ENCODE data around the gene KRTAP9-2.

DNA sequence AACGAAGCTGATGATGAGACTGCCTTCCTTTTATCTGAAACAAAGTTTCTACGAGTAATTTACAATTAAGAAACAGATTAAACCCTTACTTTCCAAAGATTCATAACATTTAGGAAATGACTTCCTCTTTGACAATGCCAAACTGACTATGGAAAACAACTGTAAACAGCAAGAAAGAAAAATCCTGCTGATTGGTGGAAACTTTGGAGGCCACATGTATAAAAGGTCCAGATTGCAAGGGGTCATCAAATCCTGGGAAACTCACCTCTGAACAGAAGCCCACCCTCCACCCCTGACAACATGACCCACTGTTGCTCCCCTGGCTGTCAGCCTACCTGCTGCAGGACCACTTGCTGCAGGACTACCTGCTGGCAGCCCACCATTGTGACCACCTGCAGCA, 38.6 kb downstream of the KRTAP9-2 start, which contains the start of gene KRTAP9-6:
- TF ChIP-seq, protein P1, sequence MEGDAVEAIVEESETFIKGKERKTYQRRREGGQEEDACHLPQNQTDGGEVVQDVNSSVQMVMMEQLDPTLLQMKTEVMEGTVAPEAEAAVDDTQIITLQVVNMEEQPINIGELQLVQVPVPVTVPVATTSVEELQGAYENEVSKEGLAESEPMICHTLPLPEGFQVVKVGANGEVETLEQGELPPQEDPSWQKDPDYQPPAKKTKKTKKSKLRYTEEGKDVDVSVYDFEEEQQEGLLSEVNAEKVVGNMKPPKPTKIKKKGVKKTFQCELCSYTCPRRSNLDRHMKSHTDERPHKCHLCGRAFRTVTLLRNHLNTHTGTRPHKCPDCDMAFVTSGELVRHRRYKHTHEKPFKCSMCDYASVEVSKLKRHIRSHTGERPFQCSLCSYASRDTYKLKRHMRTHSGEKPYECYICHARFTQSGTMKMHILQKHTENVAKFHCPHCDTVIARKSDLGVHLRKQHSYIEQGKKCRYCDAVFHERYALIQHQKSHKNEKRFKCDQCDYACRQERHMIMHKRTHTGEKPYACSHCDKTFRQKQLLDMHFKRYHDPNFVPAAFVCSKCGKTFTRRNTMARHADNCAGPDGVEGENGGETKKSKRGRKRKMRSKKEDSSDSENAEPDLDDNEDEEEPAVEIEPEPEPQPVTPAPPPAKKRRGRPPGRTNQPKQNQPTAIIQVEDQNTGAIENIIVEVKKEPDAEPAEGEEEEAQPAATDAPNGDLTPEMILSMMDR (conservative IDR thresholded peaks at IDR 0.05): no peak
- TF ChIP-seq ZFX (IDR thresholded peaks at IDR 0.05): no peak
